Fibroblast of villous mesenchyme (primary cell): Measurements from ENCODE around the gene PTPRN2. TPM values are rescaled to one million over a fixed set of nuclear protein-coding genes. Genes with fewer than 3 reads are reported as not detected.

Experiments used
- DNase-seq: peaks from one replicate; pipeline ENCODE4 v3.0.0-alpha.2; 2010; ENCODE audit warnings: low read depth
- H3K4me3 ChIP-seq: 2 replicates; pipeline ENCODE4 v1.5.1; 2011; ENCODE audit warnings: low read depth, mild to moderate bottlenecking, low read length
- CTCF ChIP-seq: IDR thresholded peaks from 2 replicates; pipeline ENCODE4 v1.5.1; 2012; ENCODE audit warnings: low read depth, mild to moderate bottlenecking, low read length; ENCODE audit not compliant: insufficient read depth
- total RNA-seq: library from RNA; depleted of rRNA; stranded (reverse); fragments of >200 nt; gene quantifications from 2 replicates; pipeline ENCODE4 v1.2.3, GENCODE V29; 2012

Gene PTPRN2
- total RNA-seq, 1 donor, result not detected

DNA sequence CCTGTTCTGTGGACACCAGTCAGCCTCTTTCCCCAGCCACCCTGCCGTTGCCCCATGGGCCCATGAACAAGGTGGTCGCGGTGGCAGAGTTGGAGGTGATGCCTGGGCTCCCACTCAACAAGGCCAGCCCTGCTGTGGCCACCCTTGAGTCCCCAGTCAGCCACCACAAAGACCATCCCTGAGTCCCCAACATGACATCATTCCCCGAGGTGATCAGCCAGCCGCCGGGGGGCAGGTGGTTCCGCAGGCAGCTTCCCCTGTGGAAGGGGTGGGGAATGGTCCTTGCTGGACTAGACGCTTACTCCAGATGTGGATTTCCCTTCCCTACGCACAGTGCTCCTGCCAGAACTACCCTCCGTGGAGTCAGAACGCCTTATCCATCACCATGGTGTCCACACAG, 271.7 kb downstream of the PTPRN2 start:
- no peak for TF ChIP-seq CTCF
- H3K4me3 ChIP-seq, result no peak overlapping the region
- no peak for DNase-seq

DNA sequence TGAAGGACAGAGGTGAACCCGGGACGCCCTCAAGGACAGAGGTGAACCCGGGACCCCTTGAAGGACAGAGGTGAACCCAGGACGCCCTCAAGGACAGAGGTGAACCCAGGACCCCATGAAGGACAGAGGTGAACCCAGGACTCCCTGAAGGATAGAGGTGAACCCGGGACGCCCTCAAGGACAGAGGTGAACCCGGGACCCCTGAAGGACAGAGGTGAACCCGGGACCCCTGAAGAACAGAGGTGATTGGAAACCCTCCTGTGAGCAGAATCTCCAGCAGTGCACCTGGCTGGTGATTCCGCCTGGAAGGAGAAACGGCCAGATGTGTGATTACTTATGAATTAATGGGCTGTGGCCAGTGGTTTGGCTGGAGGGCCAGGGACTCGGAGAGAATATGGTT, 272.3 kb downstream of the PTPRN2 start:
- TF ChIP-seq CTCF, result no peak

GRCh38 chr7:158314394-158314793, 273.2 kb downstream of the PTPRN2 start:
- no peak for TF ChIP-seq CTCF
- no peak for DNase-seq
- no peak overlapping the region for H3K4me3 ChIP-seq

More for the DNA sequence above, 272.3 kb downstream of the PTPRN2 start:
- no peak overlapping the region for H3K4me3 ChIP-seq
- DNase-seq, result no peak

DNA sequence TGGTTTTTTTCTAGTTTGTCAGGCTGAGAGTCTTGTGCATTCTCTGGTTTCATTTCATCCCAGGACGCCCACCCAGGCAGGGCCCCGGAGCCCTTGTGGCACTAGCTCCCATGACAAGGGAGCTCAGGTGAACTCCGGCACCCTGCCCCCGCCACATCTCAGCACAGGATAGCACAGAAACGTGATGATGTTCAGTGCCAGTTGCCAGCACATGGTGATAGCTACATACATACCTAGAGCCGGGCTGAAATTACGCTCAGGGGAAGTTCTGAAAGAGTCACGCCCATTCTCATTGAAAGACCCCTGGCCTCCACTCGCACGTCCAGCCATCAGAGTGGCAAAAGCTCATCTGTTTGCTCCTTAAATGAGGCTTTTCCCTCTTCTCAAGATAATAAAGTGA, 273.7 kb downstream of the PTPRN2 start:
- TF ChIP-seq CTCF, result no peak
- no peak overlapping the region for H3K4me3 ChIP-seq
- no peak for DNase-seq

DNA sequence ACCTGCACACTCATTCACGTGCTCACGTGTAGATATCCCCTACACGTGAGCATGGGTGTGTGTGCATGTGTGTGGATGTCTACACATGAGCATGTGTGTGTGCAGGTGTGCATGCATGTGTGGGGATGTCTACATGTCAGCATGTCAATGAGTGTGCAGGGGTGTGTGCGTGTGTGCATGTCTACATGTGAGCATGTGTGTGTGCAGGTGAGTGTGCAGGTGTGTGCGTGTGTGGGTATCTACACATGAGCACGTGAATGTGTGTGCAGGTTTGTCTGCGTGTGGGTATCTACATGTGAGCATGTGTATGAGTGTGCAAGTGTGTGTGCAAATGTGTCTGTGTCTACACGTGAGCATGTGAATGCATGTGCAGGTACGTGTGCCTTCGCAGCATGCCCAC, 274.8 kb downstream of the PTPRN2 start:
- DNase-seq, result no peak

GRCh38 chr7:158311791-158312190, 275.8 kb downstream of the PTPRN2 start:
- no peak overlapping the region for H3K4me3 ChIP-seq
- TF ChIP-seq CTCF, result no peak
- DNase-seq, result no peak

More for the DNA sequence above, 274.8 kb downstream of the PTPRN2 start:
- no peak for TF ChIP-seq CTCF
- H3K4me3 ChIP-seq, result no peak overlapping the region

DNA sequence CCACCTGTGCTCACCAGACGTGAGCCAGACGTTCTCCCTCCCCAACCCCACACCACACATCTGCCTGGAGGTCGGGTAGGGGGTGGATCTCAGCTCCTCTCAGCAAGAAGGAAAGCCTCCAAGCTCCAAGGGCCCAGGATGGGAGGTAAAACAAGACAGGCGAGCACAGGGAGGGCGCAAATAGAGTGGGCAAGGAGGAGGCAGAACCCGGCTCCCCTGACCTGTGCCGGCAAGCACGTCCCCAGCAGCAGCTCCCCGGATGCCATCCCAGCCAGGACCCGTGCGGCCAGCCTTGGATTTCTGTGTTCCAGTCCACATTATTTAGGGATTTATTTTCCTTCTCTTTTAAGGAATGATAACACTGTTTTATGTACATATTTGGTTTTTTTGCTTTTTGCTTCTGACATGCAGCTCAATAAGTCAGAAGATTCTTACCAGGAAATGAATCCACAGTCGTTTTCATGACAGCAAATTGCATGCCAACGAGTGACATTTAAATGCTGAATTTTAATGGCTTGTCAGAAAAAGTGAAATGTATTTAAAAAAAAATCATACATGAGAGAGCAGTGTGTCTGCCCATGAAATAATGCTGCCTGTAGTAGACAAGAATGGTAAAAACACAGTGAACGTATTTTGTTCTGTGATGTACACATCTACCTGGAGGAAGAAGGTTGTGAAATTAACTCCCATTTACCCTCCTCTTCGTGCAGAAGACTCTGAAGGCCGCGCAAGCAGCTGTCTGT, 276.5 kb downstream of the PTPRN2 start:
- no peak for DNase-seq
- H3K4me3 ChIP-seq, result no peak overlapping the region
- no peak for TF ChIP-seq CTCF
